ENCODE results near the gene CHM.

The CHM gene

DNA sequence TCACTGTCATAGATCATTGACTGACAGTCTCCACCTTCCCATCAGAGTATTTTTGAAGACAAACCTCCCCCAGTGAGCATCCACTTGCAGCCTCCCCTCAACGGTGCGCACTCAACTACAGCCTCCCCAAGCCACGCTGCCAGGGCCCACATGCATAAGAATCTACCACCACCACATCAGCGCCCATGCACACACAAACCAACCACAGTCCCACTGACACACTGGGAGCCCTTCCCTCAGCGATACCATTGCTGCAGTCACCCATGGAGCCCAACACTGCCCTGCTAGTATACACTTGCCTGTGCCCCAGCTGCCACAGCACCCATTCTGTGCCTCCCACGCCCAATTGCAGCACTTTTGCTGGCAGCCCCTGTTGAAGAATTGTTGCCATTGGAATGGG lies 132.9 kb downstream of the CHM start:
- H3K27ac ChIP-seq (ENCODE audit: low read depth, low read length, severe bottlenecking) = no peak overlapping the region
- no peak overlapping the region for H3K4me3 ChIP-seq (ENCODE audit: extremely low read depth, insufficient read depth, low read length, poor library complexity, severe bottlenecking)
- no peaks in the 10 kb centered on the region for H3K4me1 ChIP-seq (ENCODE audit: control insufficient read depth, insufficient read depth, low read length, poor library complexity, severe bottlenecking)
- WGBS, 2 experiments (ENCODE audit: insufficient coverage in 2 of 2) = 100% methylated on average over 1 to 2 of the region's 6 CpGs
- H3K36me3 ChIP-seq (ENCODE audit: control insufficient read depth, insufficient read depth, low read length) = no peaks in the 10 kb centered on the region
- no peaks in the 10 kb centered on the region for H3K9me3 ChIP-seq (ENCODE audit: control insufficient read depth, low read length)

DNA sequence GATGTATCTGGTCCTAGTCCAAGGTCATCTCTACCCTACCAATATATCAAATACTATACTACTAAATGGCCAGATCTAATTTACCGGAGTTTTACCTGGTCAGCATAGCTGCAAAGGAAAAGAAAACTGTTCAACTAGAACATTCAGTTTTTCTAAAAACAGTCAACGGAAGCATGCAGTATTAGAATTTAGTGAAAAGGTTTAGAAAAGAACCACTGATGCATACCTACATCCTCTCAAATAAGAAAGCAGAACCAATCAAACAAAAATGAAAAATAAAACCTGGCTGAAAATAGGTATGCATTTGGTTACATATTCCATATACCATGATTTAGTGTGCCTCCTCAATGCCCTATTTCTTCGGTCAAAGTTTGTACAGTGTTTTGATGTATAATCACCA lies 140.0 kb downstream of the CHM start:
- Histone ChIP-seq H3K4me1 (ENCODE audit: control insufficient read depth, insufficient read depth, low read length, poor library complexity, severe bottlenecking) (no peaks in the 10 kb centered on the region), H3K27ac (ENCODE audit: low read depth, low read length, severe bottlenecking) (no peak overlapping the region), H3K9me3 (ENCODE audit: control insufficient read depth, low read length) (no peaks in the 10 kb centered on the region), H3K4me3 (ENCODE audit: extremely low read depth, insufficient read depth, low read length, poor library complexity, severe bottlenecking) (no peak overlapping the region), H3K36me3 (ENCODE audit: control insufficient read depth, insufficient read depth, low read length) (no peaks in the 10 kb centered on the region)
- no CpG with 5 or more reads among the region's 3 CpGs for WGBS, 2 experiments (ENCODE audit: insufficient coverage in 2 of 2)

DNA sequence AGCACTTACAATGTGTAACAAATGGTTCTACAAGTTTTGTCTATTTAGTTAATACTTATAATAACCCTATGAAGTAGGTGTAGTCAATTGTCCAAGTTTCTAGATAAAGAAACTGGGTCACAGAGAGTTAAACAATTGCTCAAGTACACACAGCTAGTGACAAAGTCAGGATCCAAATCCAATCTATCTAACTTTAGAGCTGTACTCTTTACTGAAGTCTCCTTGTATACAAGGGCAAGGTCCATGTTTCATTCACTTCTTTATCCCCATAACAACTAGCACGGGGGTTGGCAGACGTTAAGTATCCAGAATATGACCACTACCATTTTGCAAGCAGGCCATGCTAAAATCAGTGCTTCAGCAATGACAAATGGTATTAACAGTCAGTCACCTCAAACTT lies 141.0 kb downstream of the CHM start:
- Histone ChIP-seq H3K4me3 (ENCODE audit: extremely low read depth, insufficient read depth, low read length, poor library complexity, severe bottlenecking) (no peak overlapping the region), H3K36me3 (ENCODE audit: control insufficient read depth, insufficient read depth, low read length) (no peaks in the 10 kb centered on the region), H3K9me3 (ENCODE audit: control insufficient read depth, low read length) (no peaks in the 10 kb centered on the region), H3K27ac (ENCODE audit: low read depth, low read length, severe bottlenecking) (no peak overlapping the region), H3K4me1 (ENCODE audit: control insufficient read depth, insufficient read depth, low read length, poor library complexity, severe bottlenecking) (no peaks in the 10 kb centered on the region)
- 80 to 93% methylated on average over 1 to 2 of the region's 2 CpGs for WGBS, 2 experiments (ENCODE audit: insufficient coverage in 2 of 2)

DNA sequence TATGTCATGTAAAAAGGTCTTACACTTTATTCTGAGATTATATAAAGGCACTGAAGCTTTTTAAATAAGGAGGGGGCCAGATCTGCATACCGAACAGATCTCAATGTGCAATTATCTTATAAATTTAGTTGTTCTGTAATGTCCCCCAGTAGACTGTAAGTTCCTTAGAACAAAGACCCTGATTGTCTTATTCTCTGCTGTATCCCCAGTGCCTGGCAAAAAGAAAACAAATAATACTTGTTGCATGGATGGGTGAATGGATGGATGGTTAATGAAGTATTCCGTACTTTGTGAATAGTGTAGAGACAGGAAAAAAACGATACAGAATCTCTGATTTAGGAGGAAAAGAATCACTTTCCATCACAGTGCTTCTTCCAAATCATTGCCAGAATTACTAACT lies 141.5 kb downstream of the CHM start:
- WGBS, 2 experiments (ENCODE audit: insufficient coverage in 2 of 2) = no CpG with 5 or more reads among the region's 3 CpGs
- H3K4me1 ChIP-seq (ENCODE audit: control insufficient read depth, insufficient read depth, low read length, poor library complexity, severe bottlenecking) = no peaks in the 10 kb centered on the region
- H3K27ac ChIP-seq (ENCODE audit: low read depth, low read length, severe bottlenecking) = no peak overlapping the region
- H3K9me3 ChIP-seq (ENCODE audit: control insufficient read depth, low read length) = no peaks in the 10 kb centered on the region
- no peak overlapping the region for H3K4me3 ChIP-seq (ENCODE audit: extremely low read depth, insufficient read depth, low read length, poor library complexity, severe bottlenecking)
- H3K36me3 ChIP-seq (ENCODE audit: control insufficient read depth, insufficient read depth, low read length) = peaks cover 2% of the 10 kb centered on the region

DNA sequence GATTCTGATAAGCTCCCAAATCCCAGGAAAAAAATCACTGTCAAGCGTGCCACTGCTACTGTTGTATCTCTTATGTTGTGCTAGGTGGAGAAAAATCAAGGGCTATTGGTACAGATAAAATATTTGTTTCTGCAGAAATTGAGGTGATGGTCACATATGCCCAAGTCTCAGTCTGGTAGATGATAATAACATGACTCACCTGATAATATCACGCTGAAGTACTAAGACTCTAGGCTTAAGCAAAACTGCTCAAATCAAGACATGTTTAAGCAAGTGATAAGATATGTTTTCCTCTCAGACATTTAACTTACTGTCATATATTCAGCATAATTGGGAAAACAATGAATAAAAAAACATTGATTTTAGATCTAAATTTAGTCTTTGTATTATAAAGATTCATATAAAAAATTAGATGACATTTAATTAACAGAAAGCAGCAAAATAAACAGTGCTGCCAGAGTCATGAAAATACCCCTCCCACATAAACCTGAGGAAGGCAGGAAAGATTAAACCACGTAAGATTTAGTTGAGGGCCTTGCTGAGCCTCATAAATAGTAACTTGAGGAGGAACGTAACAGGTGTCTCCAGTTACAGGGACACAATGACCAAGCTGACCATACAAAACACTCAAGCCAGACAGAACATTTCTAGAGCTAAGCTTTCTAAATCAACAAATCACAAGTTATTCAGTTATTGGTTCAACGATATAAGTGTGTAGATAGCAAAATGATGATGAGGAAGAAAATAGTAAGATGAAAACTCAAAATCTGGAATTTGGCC lies 143.5 kb downstream of the CHM start:
- no CpG with 5 or more reads among the region's 5 CpGs for WGBS, 2 experiments (ENCODE audit: insufficient coverage in 2 of 2)
- Histone ChIP-seq H3K9me3 (ENCODE audit: control insufficient read depth, low read length) (no peaks in the 10 kb centered on the region), H3K4me3 (ENCODE audit: extremely low read depth, insufficient read depth, low read length, poor library complexity, severe bottlenecking) (no peak overlapping the region), H3K36me3 (ENCODE audit: control insufficient read depth, insufficient read depth, low read length) (peaks cover 5% of the 10 kb centered on the region), H3K4me1 (ENCODE audit: control insufficient read depth, insufficient read depth, low read length, poor library complexity, severe bottlenecking) (no peaks in the 10 kb centered on the region), H3K27ac (ENCODE audit: low read depth, low read length, severe bottlenecking) (no peak overlapping the region)

DNA sequence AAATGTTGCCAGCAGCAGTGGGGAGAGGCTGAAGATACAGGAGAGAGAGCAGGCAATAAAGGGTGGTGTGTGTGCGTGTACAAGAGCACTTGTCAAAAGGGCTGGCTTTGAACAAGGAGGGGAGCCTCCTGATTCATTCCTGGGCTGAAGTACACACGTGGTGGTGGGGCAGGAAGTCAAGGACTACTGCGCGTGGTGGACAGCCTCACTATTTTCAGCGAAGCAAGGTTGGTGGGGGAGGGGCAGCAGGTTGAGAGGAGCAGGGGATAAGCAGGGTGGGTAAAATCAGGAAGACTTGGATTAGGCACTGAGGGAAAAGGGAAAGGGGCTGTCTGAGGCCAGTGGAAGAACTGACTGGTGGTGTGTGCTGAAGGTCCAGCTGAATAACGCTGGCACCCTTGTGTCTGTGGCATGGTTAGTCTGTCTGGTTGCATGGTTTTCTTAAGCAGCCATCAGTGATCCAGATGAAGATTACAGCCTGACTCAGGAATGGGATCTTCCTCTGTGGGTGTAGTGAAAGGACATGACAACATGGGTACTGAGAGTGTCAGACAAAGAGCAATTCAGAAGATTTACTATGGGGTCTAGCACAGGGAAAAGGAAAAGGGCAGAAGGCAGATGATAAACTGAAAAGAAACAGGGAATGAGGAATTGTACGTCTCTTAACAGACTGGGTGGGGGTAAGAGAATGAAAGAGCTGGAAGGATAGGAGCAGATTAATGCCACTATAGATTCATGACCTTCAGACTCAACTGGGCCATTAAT lies 149.8 kb downstream of the CHM start:
- peak overlapping the region; percentile 41 for H3K27ac ChIP-seq (ENCODE audit: low read depth, low read length, severe bottlenecking)
- H3K4me1 ChIP-seq (ENCODE audit: control insufficient read depth, insufficient read depth, low read length, poor library complexity, severe bottlenecking) = peaks cover 5% of the 10 kb centered on the region
- H3K4me3 ChIP-seq (ENCODE audit: extremely low read depth, insufficient read depth, low read length, poor library complexity, severe bottlenecking) = no peak overlapping the region
- 94 to 100% methylated on average over 1 to 4 of the region's 7 CpGs for WGBS, 2 experiments (ENCODE audit: insufficient coverage in 2 of 2)
- peaks cover 8% of the 10 kb centered on the region for H3K36me3 ChIP-seq (ENCODE audit: control insufficient read depth, insufficient read depth, low read length)
- H3K9me3 ChIP-seq (ENCODE audit: control insufficient read depth, low read length) = no peaks in the 10 kb centered on the region

DNA sequence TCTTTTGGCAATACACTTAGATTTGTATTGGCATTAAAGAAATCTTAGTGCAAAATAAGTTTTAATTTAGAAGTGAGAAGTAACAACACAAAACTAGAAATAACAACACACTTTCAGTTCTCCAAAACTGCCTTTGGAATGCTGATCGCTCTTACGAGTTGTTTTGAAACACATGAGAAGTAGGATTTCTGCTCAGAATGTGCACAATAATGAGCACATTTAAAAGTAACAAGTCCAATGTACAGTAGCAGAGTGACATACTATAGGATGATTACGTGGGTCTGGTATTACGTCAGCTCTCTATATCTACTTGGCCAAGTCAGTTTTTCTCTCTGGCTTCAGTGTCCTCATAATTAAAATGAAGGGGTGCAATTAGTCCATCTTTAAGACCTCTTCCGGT lies 164.8 kb downstream of the CHM start:
- no peak overlapping the region for H3K4me3 ChIP-seq (ENCODE audit: extremely low read depth, insufficient read depth, low read length, poor library complexity, severe bottlenecking)
- peaks cover 2% of the 10 kb centered on the region for H3K36me3 ChIP-seq (ENCODE audit: control insufficient read depth, insufficient read depth, low read length)
- 100% methylated on average over 2 of the region's 5 CpGs; no CpG with 5 or more reads in 1 of the 2 experiments for WGBS, 2 experiments (ENCODE audit: insufficient coverage in 2 of 2)
- no peaks in the 10 kb centered on the region for H3K4me1 ChIP-seq (ENCODE audit: control insufficient read depth, insufficient read depth, low read length, poor library complexity, severe bottlenecking)
- no peak overlapping the region for H3K27ac ChIP-seq (ENCODE audit: low read depth, low read length, severe bottlenecking)
- H3K9me3 ChIP-seq (ENCODE audit: control insufficient read depth, low read length) = no peaks in the 10 kb centered on the region

DNA sequence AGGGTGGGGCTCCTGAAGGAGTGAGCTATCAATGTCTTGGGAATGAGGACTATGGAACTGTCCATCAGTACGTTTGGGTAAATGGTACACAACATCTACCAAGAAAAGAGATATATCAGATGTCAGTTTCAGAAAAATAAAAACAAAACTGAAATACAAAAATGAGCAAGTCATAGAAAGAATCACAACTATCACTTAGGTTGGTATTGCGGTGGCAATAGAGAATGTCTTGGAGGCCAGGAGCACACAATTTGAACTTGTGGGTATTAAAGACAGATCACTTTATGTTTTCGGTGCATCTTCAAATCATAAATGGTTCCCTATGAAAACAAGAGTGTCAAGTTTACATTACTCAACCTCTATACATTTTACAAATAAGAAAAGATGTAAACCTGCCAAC lies 176.8 kb downstream of the CHM start:
- no peak overlapping the region for H3K27ac ChIP-seq (ENCODE audit: low read depth, low read length, severe bottlenecking)
- H3K4me1 ChIP-seq (ENCODE audit: control insufficient read depth, insufficient read depth, low read length, poor library complexity, severe bottlenecking) = no peaks in the 10 kb centered on the region
- H3K4me3 ChIP-seq (ENCODE audit: extremely low read depth, insufficient read depth, low read length, poor library complexity, severe bottlenecking) = no peak overlapping the region
- no CpG with 5 or more reads among the region's 3 CpGs for WGBS, 2 experiments (ENCODE audit: insufficient coverage in 2 of 2)
- H3K9me3 ChIP-seq (ENCODE audit: control insufficient read depth, low read length) = no peaks in the 10 kb centered on the region
- peaks cover 20% of the 10 kb centered on the region for H3K36me3 ChIP-seq (ENCODE audit: control insufficient read depth, insufficient read depth, low read length)

DNA sequence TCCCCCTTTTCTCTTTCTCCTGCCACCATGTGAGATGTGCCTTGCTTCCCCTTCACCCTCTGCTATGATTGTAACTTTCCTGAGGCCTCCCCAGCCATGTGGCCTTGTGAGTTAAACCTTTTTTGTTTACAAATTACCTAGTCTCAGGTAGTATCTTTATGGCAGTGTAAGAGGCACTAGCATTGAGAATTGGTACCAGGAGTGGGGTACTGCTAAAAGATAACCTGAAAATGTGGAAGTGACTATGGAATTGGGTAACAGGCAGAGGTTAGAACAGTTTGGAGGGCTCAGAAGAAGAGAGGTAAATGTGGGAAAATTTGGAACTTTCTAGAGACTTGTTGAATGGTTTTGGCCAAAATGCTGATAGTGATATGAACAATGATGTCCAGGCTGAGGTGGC lies 182.0 kb downstream of the CHM start:
- Histone ChIP-seq H3K36me3 (ENCODE audit: control insufficient read depth, insufficient read depth, low read length) (peaks cover 18% of the 10 kb centered on the region), H3K27ac (ENCODE audit: low read depth, low read length, severe bottlenecking) (no peak overlapping the region), H3K9me3 (ENCODE audit: control insufficient read depth, low read length) (no peaks in the 10 kb centered on the region), H3K4me3 (ENCODE audit: extremely low read depth, insufficient read depth, low read length, poor library complexity, severe bottlenecking) (no peak overlapping the region), H3K4me1 (ENCODE audit: control insufficient read depth, insufficient read depth, low read length, poor library complexity, severe bottlenecking) (no peaks in the 10 kb centered on the region)

DNA sequence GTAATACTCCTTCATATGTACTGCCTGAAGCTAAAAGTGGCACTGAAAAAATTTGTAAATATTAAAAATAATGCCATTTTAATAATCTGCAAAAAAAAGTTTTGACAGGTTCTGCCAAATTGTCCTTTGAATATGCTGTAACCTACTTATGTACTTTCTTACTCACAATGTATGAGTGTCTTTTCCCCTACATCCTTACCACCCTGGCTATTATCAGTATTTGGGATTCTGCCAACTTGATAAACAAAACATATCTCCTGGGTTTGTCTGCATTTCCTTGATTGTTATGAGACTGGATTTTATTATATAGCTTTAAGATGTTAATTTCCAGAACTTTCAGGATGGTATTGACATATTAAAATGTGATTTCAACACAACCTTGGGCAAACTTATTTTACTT lies 187.9 kb downstream of the CHM start:
- Histone ChIP-seq H3K36me3 (ENCODE audit: control insufficient read depth, insufficient read depth, low read length) (peaks cover 3% of the 10 kb centered on the region), H3K9me3 (ENCODE audit: control insufficient read depth, low read length) (no peaks in the 10 kb centered on the region), H3K4me3 (ENCODE audit: extremely low read depth, insufficient read depth, low read length, poor library complexity, severe bottlenecking) (no peak overlapping the region), H3K27ac (ENCODE audit: low read depth, low read length, severe bottlenecking) (no peak overlapping the region), H3K4me1 (ENCODE audit: control insufficient read depth, insufficient read depth, low read length, poor library complexity, severe bottlenecking) (no peaks in the 10 kb centered on the region)

DNA sequence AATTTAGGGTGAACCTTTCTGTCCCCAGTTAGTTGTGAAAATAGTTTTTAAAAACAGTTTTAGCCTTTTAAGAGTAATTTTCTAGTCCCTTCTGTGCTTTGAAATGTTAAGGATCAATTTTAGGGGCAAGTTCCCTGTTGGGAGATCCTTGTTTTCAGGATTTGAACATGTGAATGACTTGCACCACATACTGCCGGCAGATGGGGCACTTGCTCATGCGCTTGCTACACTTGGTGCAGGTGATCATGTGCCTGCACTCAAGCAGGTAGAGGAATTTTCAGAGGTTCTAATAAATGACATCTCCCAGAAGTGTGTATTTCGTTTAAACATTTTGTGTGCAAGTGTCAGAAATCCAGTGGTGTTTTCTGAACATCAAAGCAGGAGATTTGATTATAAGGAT lies 195.9 kb downstream of the CHM start:
- Histone ChIP-seq H3K36me3 (ENCODE audit: control insufficient read depth, insufficient read depth, low read length) (no peaks in the 10 kb centered on the region), H3K4me1 (ENCODE audit: control insufficient read depth, insufficient read depth, low read length, poor library complexity, severe bottlenecking) (no peaks in the 10 kb centered on the region), H3K9me3 (ENCODE audit: control insufficient read depth, low read length) (no peaks in the 10 kb centered on the region), H3K4me3 (ENCODE audit: extremely low read depth, insufficient read depth, low read length, poor library complexity, severe bottlenecking) (no peak overlapping the region), H3K27ac (ENCODE audit: low read depth, low read length, severe bottlenecking) (no peak overlapping the region)
- WGBS, 2 experiments (ENCODE audit: insufficient coverage in 2 of 2) = 60% methylated on average over 1 of the region's 3 CpGs; no CpG with 5 or more reads in 1 of the 2 experiments
